Left lobe of liver (tissue), 2 donors: ENCODE results near the gene GATAD2A. TPM values are rescaled to one million over a fixed set of nuclear protein-coding genes. Genes with fewer than 3 reads are reported as not detected.

ENCODE experiments used
- ATAC-seq: fragments of 200-7000 bp; cut with Tn5 transposase; one replicate; pipeline ENCODE4 v1.9.1; 2020; ENCODE audit warnings: mild to moderate bottlenecking, moderate library complexity
- DNase-seq: peaks from one replicate; pipeline ENCODE4 v3.0.0-alpha.2; 2020; ENCODE audit warnings: low spot score
- total RNA-seq: library from RNA; stranded (reverse); gene quantifications from one replicate; pipeline ENCODE4 v1.2.1, GENCODE V29; 2021
- donor health status: DM: no; HTN: no; CAD: no; lungs with moderate emphysema.
- donor health status: DM: no; HTN: yes; CAD: no.

The GATAD2A gene
- total RNA-seq, 1 donor from 2014 or later = 36.1 TPM

GRCh38 chr19:19487077-19487949, 81.8 kb downstream of the GATAD2A start:
- ATAC-seq (no peak), DNase-seq (no peak)

DNA sequence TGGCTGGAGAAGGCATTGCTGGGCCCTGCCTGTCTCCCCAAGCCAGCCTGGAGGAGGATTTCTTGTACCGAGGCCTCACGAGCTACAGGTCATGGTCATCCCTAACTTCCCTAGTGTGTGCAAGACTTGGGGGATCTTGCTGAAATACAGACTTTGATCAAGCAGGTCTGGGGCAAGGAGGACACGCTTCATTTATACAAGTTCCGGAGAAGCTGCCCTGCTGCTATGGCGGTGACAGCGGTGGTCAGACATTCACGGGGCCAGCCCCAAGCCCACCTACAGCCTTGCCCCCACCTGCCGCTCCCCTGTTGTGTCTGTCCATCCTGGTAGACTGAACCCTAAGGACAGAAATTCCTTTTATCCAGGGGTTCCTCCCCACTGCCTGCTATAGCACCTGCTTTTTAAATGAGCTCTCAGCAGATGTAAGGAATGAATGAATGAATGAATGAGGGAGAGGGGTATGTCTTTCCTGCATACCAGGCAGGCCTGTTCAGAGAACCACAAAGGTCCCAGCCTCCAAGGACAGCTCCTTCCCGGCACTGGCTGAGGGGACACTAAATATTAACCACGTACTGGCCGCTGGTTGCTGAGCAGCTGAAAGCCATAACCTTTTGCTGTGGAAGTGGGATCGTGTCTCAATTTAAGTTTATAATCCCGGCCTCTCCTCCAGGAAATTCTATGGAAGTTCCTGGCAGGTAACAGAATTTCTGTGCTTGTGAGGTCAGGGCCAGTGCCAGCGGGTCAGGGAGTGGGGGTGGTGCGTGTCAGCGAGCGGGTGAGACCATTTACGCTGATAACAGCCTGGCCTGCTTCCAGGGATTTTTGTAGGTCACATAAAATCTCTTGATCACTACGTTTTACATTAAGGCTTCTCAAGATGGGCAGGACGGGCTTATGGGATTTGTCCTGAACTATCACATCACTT, 82.7 kb downstream of the GATAD2A start:
- peak; percentile 73 for DNase-seq
- ATAC-seq = peak; percentile 42

GRCh38 chr19:19488875-19489690, 83.6 kb downstream of the GATAD2A start:
- ATAC-seq (peak; percentile 53), DNase-seq (peak; percentile 87)

- peak; percentile 8 for ATAC-seq
Measured at GRCh38 chr19:19489804-19490204, 84.3 kb downstream of the GATAD2A start.

GRCh38 chr19:19490214-19490968, 84.9 kb downstream of the GATAD2A start:
- peak; percentile 71 for ATAC-seq
- peak; percentile 77 for DNase-seq

More at GRCh38 chr19:19489804-19490204, 84.3 kb downstream of the GATAD2A start:
- DNase-seq = no peak

DNA sequence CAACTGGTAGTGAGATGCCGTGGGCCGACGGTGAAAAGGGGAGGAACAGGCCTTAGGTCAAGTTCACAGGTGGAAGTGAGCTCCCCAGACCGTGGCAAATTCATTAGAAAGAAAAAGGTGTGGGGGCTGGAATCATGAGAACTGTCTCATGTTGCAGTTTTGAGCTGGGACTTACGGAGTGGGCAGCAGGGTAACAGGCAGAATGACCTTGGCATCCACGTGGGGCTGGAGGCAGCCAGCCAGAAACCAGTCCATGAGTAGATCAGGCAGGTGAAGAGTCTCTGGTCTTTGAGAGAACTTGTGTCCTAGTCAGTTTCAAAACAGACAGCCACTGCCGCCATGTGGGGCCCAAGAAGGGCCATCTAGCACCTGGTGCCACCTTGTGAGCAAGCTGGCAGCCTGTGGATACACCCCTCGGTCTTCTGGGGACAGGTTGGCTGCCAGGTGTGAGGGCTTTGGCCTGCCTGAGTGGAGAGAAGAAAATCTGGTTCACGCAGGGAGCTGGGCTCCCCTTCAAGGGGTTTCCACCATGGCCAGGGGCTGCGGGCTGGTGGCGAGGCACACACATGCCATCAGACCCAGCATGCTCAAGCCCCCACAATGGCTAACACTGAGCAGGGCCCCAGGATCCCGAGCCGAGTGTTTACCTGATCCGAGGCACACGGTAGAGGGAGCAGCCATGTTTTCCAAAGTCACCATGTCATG, 86.0 kb downstream of the GATAD2A start:
- ATAC-seq = no peak
- no peak for DNase-seq

GRCh38 chr19:19492026-19492610, 86.6 kb downstream of the GATAD2A start:
- ATAC-seq (no peak), DNase-seq (no peak)

GRCh38 chr19:19493841-19494546, 88.5 kb downstream of the GATAD2A start:
- ATAC-seq = peak; percentile 29
- no peak for DNase-seq

GRCh38 chr19:19495614-19496603, 90.4 kb downstream of the GATAD2A start:
- ATAC-seq = no peak
- DNase-seq = no peak

DNA sequence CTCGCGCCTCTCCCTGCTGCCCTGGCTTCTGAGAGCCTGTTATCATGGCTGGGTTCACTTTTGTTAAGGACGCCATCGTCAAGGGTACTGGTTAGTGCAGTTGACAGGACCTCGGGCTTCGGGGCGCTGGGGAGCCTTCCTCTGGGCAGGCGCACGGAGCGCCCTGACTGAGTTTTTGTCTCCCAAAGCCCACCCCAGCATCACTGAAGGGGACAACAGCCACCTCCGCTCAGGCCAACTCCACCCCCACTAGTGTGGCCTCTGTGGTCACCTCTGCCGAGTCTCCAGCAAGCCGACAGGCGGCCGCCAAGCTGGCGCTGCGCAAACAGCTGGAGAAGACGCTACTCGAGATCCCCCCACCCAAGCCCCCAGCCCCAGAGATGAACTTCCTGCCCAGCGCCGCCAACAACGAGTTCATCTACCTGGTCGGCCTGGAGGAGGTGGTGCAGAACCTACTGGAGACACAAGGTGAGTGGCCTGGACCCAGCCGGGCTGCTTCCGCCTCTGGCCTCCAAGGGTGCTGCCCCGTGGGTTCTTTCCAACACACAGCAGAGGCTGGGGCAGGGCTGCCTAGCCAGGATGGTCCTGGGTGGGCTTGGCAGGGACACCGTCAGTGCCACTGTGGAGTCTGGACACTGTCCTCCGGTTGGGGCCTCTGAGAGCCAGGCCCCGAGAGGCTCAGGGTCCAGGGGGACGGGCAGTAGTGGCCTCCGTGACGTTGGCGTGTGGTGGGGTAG, 92.9 kb downstream of the GATAD2A start:
- no peak for ATAC-seq
- DNase-seq = no peak

GRCh38 chr19:19499272-19499995, 94.0 kb downstream of the GATAD2A start:
- DNase-seq (no peak), ATAC-seq (no peak)

DNA sequence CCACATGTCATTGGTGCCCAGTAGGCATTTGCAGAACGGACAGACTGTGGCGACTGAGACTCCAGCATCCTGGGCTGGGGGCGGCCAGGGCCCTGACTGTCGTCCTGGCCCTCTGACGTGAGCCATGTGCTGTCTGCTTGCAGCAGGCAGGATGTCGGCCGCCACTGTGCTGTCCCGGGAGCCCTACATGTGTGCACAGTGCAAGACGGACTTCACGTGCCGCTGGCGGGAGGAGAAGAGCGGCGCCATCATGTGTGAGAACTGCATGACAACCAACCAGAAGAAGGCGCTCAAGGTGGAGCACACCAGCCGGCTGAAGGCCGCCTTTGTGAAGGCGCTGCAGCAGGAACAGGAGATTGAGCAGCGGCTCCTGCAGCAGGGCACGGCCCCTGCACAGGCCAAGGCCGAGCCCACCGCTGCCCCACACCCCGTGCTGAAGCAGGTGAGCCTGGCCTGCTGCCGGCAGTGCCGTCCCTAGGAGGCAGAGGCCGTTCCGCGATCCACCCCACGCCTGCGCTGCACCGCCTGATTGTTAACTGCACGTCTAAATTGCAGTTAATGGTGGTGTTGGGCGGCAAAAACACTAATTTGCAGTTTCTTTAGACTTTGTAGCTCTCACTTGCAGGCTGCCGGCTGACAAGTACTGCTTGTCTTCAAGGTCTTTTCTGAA, 95.6 kb downstream of the GATAD2A start:
- DNase-seq = no peak
- no peak for ATAC-seq

- ATAC-seq = no peak
- DNase-seq = no peak
Measured at GRCh38 chr19:19501798-19502197, 96.3 kb downstream of the GATAD2A start.

DNA sequence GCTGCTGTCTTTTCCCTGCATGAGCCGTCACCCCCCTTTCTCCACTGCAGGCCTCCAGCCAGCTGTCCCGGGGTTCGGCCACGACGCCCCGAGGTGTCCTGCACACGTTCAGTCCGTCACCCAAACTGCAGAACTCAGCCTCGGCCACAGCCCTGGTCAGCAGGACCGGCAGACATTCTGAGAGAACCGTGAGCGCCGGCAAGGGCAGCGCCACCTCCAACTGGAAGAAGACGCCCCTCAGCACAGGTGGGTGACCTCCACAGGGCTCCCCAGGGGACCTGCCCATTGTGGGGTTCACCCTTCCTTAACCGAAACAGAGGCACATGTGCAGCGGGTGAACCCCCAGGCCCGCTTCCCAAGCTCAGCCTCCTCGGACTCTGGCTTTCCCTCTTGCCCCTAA, 96.8 kb downstream of the GATAD2A start:
- ATAC-seq (no peak), DNase-seq (no peak)
